ENCODE data around the gene ZNF578. TPM values are rescaled to one million over a fixed set of nuclear protein-coding genes. Genes with fewer than 3 reads are reported as not detected.

Gene ZNF578
- total and polyA plus RNA-seq, 9 of the 15 experiments (the other 6 are each of a cell fraction or from before 2014, with no cell fraction given) = 0.05 to 0.29 (median 0.15) TPM

GRCh38 chr19:52527134-52527955 is 74.0 kb downstream of the ZNF578 start, which contains the start of gene ZNF808 (continued):
- TF ChIP-seq ZBTB40 (IDR thresholded peaks at IDR 0.05) (peak; percentile 70), ZBTB40 (CRISPR knock-in tag; IDR thresholded peaks at IDR 0.05) (no peak), GATA2 (CRISPR knock-in tag; IDR thresholded peaks at IDR 0.05) (no peak), TRIM28 (IDR thresholded peaks at IDR 0.05) (no peak; the same call in 1 of the 2 replicates), SMC3 (conservative IDR thresholded peaks at IDR 0.05; ENCODE audit: insufficient read depth, low read depth, low read length) (peak; percentile 39; the same call in 1 of the 2 replicates), TSC22D4 (tag; IDR thresholded peaks at IDR 0.05) (no peak), KAT2B (IDR thresholded peaks at IDR 0.05; ENCODE audit: low read depth, low read length) (no peak), ZNF121 (CRISPR knock-in tag; conservative IDR thresholded peaks at IDR 0.05) (no peak), FOXJ3 (CRISPR knock-in tag; IDR thresholded peaks at IDR 0.05) (no peak), DPF2 (IDR thresholded peaks at IDR 0.05) (no peak), BCLAF1 (IDR thresholded peaks at IDR 0.05; ENCODE audit: borderline replicate concordance in 1 of 2, control insufficient read depth in 1 of 2, low read depth in 2 of 2, low read length in 1 of 2) (no peak), HDAC6 (IDR thresholded peaks at IDR 0.05; ENCODE audit: low read depth, low read length) (no peak), PREB (CRISPR knock-in tag; IDR thresholded peaks at IDR 0.05) (no peak), RBFOX2 (IDR thresholded peaks at IDR 0.05; ENCODE audit: low read depth, low read length) (peak; percentile 77)
